ENCODE data around the gene SYNJ1. TPM values are rescaled to one million over a fixed set of nuclear protein-coding genes. Genes with fewer than 3 reads are reported as not detected.

Gene SYNJ1
- total and polyA plus RNA-seq, 9 of the 15 experiments (the other 6 are each of a cell fraction or from before 2014, with no cell fraction given), result 2.4 to 10.6 (median 5.6) TPM

DNA sequence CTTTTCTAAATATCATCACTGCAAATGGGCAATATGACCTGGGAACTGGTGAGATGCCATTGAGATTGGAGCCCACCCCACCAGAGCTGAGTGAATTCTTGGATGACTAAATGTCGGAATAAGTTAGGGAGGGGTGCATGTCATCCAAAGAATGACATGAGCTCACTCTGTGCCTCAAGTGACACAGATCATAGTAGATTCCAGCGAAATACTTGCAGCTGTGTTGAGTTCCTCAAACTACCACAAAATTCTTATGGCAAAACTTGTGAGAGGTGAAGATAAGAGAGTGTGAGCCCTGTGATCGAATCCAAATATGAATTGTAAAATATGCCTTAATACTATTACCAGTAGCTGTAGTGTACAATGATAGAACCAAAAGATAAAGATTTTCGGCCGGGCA lies 140.2 kb downstream of the SYNJ1 start:
- ChIA-PET POLR2A (interaction anchor here (0.6 to 1.6 kb wide), 5 partner anchors 12 to 205 kb away, joined by 3 to 12 read pairs (median 3); no protein-coding TSS in a partner anchor), CTCF (ENCODE audit: low intra/inter-chr PET ratio) (no interaction called here)
- Histone ChIP-seq H3K9me3 (replicated peaks; ENCODE audit: control insufficient read depth, insufficient read depth, low read depth, low read length) (no peaks in the 10 kb centered on the region), H3K4me2 (ENCODE audit: insufficient read depth, low read length) (no peak overlapping the region; the same call in 1 of the 2 replicates), H4K20me1 (replicated peaks; ENCODE audit: control insufficient read depth, insufficient read depth, low read length) (no peaks in the 10 kb centered on the region), H3K27me3 (ENCODE audit: control insufficient read depth in 2 of 2, insufficient read depth in 2 of 2, low read length in 2 of 2) (peaks cover 5 to 12% of the 10 kb centered on the region in 2 experiments; a peak in 4 of 5 replicates), H3K27ac (ENCODE audit: extremely low read depth, low read depth, low read length) (no peak overlapping the region), H3K4me1 (replicated peaks in 1 of 2; ENCODE audit: control insufficient read depth in 2 of 2, insufficient read depth in 2 of 2, low read length in 2 of 2) (peaks cover 13 to 17% of the 10 kb centered on the region in 2 experiments; a peak in 4 of 5 replicates), H2AFZ (ENCODE audit: low read depth, low read length) (peak overlapping the region; percentile 96; the same call in 1 of the 2 replicates), H3K36me3 (ENCODE audit: control insufficient read depth, insufficient read depth, low read length) (no peaks in the 10 kb centered on the region; the same call in 2 of the 3 replicates), H3K9me1 (ENCODE audit: control insufficient read depth, insufficient read depth, low read length) (no peaks in the 10 kb centered on the region), H3K79me2 (ENCODE audit: control insufficient read depth, insufficient read depth, low read length) (no peaks in the 10 kb centered on the region), H3K9ac (ENCODE audit: insufficient read depth in 1 of 2, low read depth in 2 of 2, low read length in 2 of 2) (no peak overlapping the region), H3K4me3 (no peak overlapping the region)
- WGBS (ENCODE audit: insufficient coverage, low coverage, missing lambda C conversion rate), result 60% methylated on average over 5 of the region's 5 CpGs
- no peak for ATAC-seq
- no peak for DNase-seq (ENCODE audit: extremely low read depth in 1 of 4, low spot score in 3 of 4)
- FAIRE-seq, result no peak
- in situ Hi-C loops (cut with MboI) (no loop called here), intact Hi-C loops (cut with micrococcal nuclease) (loop anchor here (10.0 kb wide), 1 partner anchor 293 kb away; the partner anchor contains the start of gene MRAP)
- BruUV-seq (replicated peaks), result no TSS peak
- TF ChIP-seq SPI1 (IDR thresholded peaks at IDR 0.05; ENCODE audit: borderline replicate concordance, low read depth, low read length) (peak; percentile 43; the same call in 1 of the 2 replicates), MCM2 (IDR thresholded peaks at IDR 0.05; ENCODE audit: low read depth) (no peak)
- TF ChIP-seq, protein P1, sequence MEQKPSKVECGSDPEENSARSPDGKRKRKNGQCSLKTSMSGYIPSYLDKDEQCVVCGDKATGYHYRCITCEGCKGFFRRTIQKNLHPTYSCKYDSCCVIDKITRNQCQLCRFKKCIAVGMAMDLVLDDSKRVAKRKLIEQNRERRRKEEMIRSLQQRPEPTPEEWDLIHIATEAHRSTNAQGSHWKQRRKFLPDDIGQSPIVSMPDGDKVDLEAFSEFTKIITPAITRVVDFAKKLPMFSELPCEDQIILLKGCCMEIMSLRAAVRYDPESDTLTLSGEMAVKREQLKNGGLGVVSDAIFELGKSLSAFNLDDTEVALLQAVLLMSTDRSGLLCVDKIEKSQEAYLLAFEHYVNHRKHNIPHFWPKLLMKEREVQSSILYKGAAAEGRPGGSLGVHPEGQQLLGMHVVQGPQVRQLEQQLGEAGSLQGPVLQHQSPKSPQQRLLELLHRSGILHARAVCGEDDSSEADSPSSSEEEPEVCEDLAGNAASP (IDR thresholded peaks at IDR 0.05), result 0 out of 2 replicates have a peak, but pooled peaks have one; percentile 20

Measured in K562 (cell line).